GM19035 (cell line): ENCODE results near the gene PCDHB5.
"Not testable (repeated sequence)": the region's sequence is repeated elsewhere in the genome, so short reads cannot be mapped to it uniquely, and the experiment has no call there.

ENCODE experiments used
- ATAC-seq: cut with Tn5 transposase; IDR thresholded peaks from one replicate; pipeline ENCODE4 v1.9.1; 2021; ENCODE audit not compliant: unreplicated experiment

The PCDHB5 gene

DNA sequence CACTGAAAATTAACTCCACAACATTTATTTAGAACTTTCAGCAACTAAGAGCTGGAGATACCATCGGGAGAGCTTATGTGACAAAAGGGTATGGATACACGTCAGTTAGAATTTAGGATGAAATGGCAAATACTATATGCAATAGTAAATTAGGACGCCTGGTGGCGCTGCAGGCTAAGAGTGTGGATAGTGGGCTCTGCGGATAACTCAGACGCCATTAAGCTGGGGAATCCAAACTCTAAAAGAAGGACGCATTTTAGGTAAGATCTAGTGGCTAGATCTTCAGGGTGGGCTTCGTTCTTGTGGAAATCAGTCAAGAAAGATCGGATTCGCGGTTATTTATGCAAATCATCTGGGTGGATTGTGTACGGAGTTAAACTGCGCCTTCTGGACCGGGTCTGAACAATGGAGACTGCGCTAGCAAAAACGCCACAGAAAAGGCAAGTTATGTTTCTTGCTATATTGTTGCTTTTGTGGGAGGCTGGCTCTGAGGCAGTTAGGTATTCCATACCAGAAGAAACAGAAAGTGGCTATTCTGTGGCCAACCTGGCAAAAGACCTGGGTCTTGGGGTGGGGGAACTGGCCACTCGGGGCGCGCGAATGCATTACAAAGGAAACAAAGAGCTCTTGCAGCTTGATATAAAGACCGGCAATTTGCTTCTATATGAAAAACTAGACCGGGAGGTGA is at the start of gene PCDHB5:
Gene PCDHB5 (plus strand): TSS at position 177 of the 688 bp plus-strand sequence. CDS start 229 bp downstream, at position 406.
- no peak for ATAC-seq

DNA sequence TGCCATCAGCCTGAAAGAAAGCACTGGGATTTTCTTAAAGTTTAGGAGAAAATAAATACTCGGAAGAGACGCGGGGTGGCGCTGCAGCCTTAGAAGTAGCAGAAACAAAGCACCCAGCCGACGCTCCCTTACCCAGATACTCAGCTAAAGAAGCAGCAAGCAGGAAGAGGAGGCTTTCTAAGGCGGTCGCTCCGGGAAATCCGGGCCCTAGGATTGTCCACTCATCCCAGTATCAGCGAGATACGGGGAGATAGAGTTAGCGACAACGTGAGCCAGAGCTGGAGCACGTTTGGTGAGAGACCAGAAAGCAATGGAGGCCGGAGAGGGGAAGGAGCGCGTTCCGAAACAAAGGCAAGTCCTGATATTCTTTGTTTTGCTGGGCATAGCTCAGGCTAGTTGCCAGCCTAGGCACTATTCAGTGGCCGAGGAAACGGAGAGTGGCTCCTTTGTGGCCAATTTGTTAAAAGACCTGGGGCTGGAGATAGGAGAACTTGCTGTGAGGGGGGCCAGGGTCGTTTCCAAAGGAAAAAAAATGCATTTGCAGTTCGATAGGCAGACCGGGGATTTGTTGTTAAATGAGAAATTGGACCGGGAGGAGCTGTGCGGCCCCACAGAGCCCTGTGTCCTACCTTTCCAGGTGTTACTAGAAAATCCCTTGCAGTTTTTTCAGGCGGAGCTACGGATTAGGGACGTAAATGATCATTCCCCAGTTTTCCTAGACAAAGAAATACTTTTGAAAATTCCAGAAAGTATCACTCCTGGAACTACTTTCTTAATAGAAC is 40.3 kb upstream of the PCDHB5 start, which contains the start of gene PCDHB2:
Gene PCDHB2 (plus strand): TSS at position 135 of the 782 bp plus-strand sequence. CDS start 176 bp downstream, at position 311.
- ATAC-seq = no peak

- no peak for ATAC-seq
Measured at GRCh38 chr5:141095263-141095641, 39.8 kb upstream of the PCDHB5 start.

- not testable (repeated sequence) for ATAC-seq
Measured at GRCh38 chr5:141096181-141096580, 38.8 kb upstream of the PCDHB5 start.

GRCh38 chr5:141096586-141096985 is 38.4 kb upstream of the PCDHB5 start:
- not testable (repeated sequence) for ATAC-seq

DNA sequence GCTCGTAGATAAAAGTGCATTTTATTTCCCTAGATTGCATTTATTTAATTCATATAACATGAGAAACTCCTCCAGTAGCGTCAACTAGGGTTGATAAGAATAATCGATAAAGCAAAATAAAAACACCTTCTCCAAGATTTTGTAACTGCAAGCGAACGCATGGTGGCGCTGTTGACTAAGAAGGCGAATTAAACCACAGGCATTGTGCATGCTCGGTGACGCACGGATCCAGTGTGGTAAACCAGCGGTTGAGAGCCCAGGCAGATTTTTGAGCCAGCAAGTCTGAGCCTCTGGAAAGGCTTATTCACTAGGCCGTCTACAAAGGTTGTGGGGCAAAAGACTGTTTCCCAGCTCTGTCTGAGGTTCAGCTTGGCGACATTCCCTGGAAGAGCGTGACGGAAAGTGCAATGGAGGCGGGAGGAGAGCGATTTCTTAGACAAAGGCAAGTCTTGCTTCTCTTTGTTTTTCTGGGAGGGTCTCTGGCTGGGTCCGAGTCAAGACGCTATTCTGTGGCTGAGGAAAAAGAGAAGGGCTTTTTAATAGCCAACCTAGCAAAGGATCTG is 34.7 kb upstream of the PCDHB5 start, which contains the start of gene PCDHB3:
Gene PCDHB3 (plus strand): TSS at position 231 of the 563 bp plus-strand sequence. CDS start 177 bp downstream, at position 408.
- no peak for ATAC-seq

GRCh38 chr5:141101059-141101458 is 33.9 kb upstream of the PCDHB5 start:
- no peak for ATAC-seq

DNA sequence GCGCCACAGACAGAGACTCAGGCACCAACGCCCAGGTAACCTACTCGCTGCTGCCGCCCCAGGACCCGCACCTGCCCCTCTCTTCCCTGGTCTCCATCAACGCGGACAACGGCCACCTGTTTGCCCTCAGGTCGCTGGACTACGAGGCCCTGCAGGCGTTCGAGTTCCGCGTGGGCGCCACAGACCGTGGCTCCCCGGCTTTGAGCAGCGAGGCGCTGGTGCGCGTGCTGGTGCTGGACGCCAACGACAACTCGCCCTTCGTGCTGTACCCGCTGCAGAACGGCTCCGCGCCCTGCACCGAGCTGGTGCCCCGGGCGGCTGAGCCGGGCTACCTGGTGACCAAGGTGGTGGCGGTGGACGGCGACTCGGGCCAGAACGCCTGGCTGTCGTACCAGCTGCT is 32.9 kb upstream of the PCDHB5 start:
- not testable (repeated sequence) for ATAC-seq

DNA sequence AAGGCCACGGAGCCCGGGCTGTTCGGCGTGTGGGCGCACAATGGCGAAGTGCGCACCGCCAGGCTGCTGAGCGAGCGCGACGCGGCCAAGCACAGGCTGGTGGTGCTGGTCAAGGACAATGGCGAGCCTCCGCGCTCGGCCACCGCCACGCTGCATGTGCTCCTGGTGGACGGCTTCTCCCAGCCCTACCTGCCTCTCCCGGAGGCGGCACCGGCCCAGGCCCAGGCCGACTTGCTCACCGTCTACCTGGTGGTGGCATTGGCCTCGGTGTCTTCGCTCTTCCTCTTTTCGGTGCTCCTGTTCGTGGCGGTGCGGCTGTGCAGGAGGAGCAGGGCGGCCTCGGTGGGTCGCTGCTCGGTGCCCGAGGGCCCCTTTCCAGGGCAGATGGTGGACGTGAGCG is 32.5 kb upstream of the PCDHB5 start:
- ATAC-seq = not testable (repeated sequence)

DNA sequence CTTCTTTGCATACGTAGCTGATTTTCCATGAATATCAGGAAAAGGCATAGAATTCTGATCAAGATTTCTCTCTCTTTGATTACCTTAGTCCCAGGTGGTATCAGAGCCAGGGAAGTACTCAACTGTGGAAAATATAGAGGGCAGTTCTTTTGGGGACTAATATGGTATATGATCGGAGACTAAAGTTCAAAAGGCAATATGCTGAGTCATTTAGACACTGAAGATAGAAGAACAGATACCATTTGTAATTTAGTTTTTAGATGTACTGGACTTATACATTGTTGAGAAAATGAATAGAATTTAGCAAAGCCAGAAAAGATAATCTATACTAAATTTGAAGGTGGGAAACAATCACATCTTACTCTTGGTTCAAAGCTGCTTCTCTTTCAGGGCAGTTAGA is 29.7 kb upstream of the PCDHB5 start:
- ATAC-seq = no peak

DNA sequence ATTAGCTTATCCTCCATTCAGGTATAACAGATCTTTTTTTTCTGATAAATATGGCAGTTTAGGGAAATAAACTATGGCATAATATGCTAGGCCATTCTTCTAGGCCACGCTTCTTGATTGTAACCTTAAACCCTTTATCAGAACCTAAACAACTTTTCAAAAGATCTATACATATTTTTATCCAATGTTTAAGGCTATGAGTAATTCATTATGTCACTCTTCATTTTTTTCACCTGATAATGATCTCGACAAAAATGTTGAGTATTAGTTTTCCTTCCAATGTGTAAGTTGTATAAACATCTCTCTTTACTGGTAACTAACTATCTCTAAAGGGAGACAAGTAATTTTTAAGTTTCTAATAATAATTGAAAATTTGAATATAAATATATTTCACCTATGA is 15.8 kb upstream of the PCDHB5 start:
- ATAC-seq = no peak

DNA sequence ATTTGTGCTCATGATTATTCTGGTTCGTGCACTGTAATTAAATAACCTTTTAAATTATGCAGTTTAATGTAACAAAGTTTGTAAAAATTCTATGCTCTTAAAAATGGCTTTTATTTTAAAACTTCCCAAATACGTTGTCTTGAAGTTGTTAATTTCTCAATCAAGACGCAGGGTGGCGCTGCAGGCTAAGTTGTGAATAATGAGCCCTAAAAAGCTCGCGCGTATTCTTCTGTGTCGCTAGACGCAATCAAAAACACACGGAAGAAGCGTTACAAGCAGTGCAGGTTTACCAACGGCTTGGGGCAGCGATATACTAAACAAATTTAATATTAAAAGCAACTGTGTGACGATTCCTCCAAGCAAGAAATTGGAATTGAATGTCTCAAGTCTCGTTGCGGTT is 13.4 kb upstream of the PCDHB5 start, which contains the start of gene PCDHB4:
Gene PCDHB4 (plus strand): TSS at position 256 of the 400 bp plus-strand sequence. CDS start 181 bp downstream, outside the sequence.
- no peak for ATAC-seq

DNA sequence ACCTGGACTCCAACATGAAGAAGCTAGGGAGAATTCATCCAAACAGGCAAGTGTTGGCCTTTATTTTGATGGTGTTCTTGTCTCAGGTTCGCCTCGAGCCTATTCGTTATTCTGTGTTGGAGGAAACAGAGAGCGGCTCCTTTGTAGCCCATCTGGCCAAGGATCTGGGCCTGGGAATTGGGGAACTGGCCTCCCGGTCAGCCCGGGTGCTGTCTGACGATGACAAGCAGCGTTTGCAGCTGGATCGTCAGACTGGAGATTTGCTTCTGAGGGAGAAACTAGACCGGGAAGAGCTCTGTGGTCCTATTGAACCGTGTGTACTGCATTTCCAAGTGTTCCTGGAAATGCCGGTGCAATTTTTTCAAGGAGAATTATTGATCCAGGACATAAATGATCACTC is 13.0 kb upstream of the PCDHB5 start:
- ATAC-seq = no peak

- ATAC-seq = not testable (repeated sequence)
Measured at GRCh38 chr5:141123396-141124135, 11.4 kb upstream of the PCDHB5 start.

GRCh38 chr5:141127305-141127704 is 7.7 kb upstream of the PCDHB5 start:
- ATAC-seq = no peak

DNA sequence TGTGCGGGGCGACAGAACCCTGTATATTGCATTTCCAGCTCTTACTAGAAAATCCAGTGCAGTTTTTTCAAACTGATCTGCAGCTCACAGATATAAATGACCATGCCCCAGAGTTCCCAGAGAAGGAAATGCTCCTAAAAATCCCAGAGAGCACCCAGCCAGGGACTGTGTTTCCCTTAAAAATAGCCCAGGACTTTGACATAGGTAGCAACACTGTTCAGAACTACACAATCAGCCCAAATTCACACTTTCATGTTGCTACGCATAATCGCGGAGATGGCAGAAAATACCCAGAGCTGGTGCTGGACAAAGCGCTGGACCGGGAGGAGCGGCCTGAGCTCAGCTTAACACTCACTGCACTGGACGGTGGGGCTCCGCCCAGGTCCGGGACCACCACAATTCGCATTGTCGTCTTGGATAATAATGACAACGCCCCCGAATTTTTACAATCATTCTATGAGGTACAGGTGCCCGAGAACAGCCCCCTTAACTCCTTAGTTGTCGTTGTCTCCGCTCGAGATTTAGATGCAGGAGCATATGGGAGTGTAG is 786 bp downstream of the PCDHB5 start:
- ATAC-seq = no peak

DNA sequence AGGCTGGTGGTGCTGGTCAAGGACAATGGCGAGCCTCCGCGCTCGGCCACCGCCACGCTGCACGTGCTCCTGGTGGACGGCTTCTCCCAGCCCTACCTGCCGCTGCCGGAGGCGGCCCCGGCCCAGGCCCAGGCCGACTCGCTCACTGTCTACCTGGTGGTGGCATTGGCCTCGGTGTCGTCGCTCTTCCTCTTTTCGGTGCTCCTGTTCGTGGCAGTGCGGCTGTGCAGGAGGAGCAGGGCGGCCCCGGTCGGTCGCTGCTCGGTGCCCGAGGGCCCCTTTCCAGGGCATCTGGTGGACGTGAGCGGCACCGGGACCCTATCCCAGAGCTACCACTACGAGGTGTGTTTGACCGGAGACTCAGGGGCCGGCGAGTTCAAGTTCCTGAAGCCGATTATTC is 2.3 kb downstream of the PCDHB5 start:
- not testable (repeated sequence) for ATAC-seq

DNA sequence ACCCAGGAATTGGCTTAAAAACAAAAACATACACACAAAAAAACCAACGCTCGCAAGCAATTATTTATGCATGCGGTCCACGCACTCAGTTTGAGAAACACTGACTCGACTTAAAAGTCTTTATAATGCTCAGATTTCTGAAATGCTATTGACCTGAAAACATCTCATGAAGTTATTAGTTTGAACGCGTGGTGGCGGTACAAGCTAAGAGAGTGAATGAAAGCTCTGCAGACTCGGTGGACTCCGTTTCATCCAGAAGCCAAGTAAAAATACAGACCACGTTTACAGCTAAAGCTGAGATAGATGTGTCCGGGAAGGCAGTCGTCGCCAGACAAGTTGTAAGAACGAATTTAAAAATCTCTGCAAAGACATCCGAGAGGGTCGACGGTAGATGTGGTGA is 14.8 kb downstream of the PCDHB5 start, which contains the start of gene PCDHB6:
Gene PCDHB6 (plus strand): TSS at position 246 of the 400 bp plus-strand sequence. CDS start 201 bp downstream, outside the sequence.
- ATAC-seq = no peak

DNA sequence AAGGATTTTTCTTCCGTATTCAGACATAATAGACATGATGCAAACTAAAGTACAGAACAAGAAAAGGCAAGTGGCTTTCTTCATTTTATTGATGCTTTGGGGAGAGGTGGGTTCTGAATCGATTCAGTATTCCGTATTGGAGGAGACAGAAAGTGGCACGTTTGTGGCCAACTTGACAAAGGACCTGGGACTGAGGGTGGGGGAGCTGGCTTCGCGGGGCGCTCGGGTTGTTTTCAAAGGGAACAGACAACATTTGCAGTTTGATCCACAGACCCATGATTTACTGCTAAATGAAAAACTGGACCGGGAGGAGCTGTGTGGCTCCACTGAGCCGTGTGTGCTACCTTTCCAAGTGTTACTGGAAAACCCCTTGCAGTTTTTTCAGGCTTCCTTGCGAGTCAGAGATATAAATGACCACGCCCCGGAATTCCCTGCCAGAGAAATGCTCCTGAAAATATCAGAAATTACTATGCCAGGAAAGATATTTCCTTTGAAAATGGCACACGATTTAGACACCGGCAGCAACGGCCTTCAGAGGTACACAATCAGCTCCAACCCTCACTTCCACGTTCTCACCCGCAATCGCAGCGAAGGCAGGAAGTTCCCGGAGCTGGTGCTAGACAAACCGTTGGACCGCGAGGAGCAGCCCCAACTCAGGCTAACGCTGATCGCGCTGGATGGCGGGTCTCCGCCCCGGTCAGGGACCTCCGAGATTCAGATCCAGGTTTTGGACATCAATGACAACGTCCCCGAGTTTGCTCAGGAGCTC is 15.4 kb downstream of the PCDHB5 start:
- ATAC-seq = no peak

- no peak for ATAC-seq
Measured at GRCh38 chr5:141150993-141151325, 16.0 kb downstream of the PCDHB5 start.
